H9 (cell line): ENCODE data around the gene GPC6. TPM values are rescaled to one million over a fixed set of nuclear protein-coding genes. Genes with fewer than 3 reads are reported as not detected.

Source experiments
- DNase-seq: peaks from one replicate; pipeline ENCODE4 v3.0.0-alpha.2; 2017
- H2AFZ ChIP-seq: one replicate; pipeline ENCODE4 v1.6.1; 2013; ENCODE audit warnings: mild to moderate bottlenecking, low read length, control low read depth, moderate library complexity
- H2AK5ac ChIP-seq: 2 replicates; pipeline ENCODE4 v1.6.1; 2013; ENCODE audit warnings: low read length, control low read depth, mixed read lengths; ENCODE audit not compliant: insufficient read length
- H2BK120ac ChIP-seq: one replicate; pipeline ENCODE4 v1.6.1; 2013; ENCODE audit warnings: low read depth, mild to moderate bottlenecking, low read length, control low read depth, inconsistent platforms; ENCODE audit not compliant: poor library complexity, severe bottlenecking
- H2BK12ac ChIP-seq: 2 replicates; pipeline ENCODE4 v1.6.1; 2013; ENCODE audit warnings: low read length, control low read depth, mixed read lengths, low read depth; ENCODE audit not compliant: insufficient read length
- H2BK15ac ChIP-seq: 2 replicates; pipeline ENCODE4 v1.6.1; 2013; ENCODE audit warnings: low read depth, low read length, control low read depth
- H2BK20ac ChIP-seq: one replicate; pipeline ENCODE4 v1.6.1; 2013; ENCODE audit warnings: low read depth, mild to moderate bottlenecking, low read length, control low read depth, inconsistent platforms; ENCODE audit not compliant: poor library complexity, severe bottlenecking
- H2BK5ac ChIP-seq: 2 replicates; pipeline ENCODE4 v1.6.1; 2013; ENCODE audit warnings: low read length, control low read depth, mixed read lengths; ENCODE audit not compliant: insufficient read length
- H3K14ac ChIP-seq: 2 replicates; pipeline ENCODE4 v1.6.1; 2013; ENCODE audit warnings: low read length, control low read depth; ENCODE audit not compliant: insufficient read depth
- H3K18ac ChIP-seq: 2 replicates; pipeline ENCODE4 v1.6.1; 2013; ENCODE audit warnings: low read depth, mild to moderate bottlenecking, mixed read lengths, low read length, control low read depth; ENCODE audit not compliant: insufficient read length
- H3K23ac ChIP-seq: 2 replicates; pipeline ENCODE4 v1.6.1; 2013; ENCODE audit warnings: low read length, control low read depth, mixed read lengths, low read depth; ENCODE audit not compliant: insufficient read length
- H3K23me2 ChIP-seq: 2 replicates; pipeline ENCODE4 v1.6.1; 2013; ENCODE audit warnings: low read depth, mild to moderate bottlenecking, mixed read lengths, low read length, control low read depth; ENCODE audit not compliant: insufficient read length, poor library complexity, severe bottlenecking
- H3K27ac ChIP-seq: 2 replicates; pipeline ENCODE4 v1.5.1; 2013; ENCODE audit warnings: low read length, control low read depth, mixed read lengths, low read depth; ENCODE audit not compliant: insufficient read length
- H3K27me3 ChIP-seq: 2 replicates; pipeline ENCODE4 v1.6.1; 2013; ENCODE audit warnings: low read length, control low read depth, inconsistent platforms; ENCODE audit not compliant: insufficient read depth
- H3K4ac ChIP-seq: 2 replicates; pipeline ENCODE4 v1.6.1; 2013; ENCODE audit warnings: low read depth, mild to moderate bottlenecking, control low read depth, inconsistent platforms, low read length, moderate library complexity
- H3K4me1 ChIP-seq: 2 replicates; pipeline ENCODE4 v1.6.1; 2013; ENCODE audit warnings: low read length, control low read depth, inconsistent platforms; ENCODE audit not compliant: insufficient read depth
- H3K4me2 ChIP-seq: 2 replicates; pipeline ENCODE4 v1.6.1; 2013; ENCODE audit warnings: low read length, control low read depth, mixed read lengths; ENCODE audit not compliant: insufficient read length, insufficient read depth
- H3K56ac ChIP-seq: 2 replicates; pipeline ENCODE4 v1.6.1; 2013; ENCODE audit warnings: low read depth, mild to moderate bottlenecking, mixed read lengths, low read length, control low read depth; ENCODE audit not compliant: insufficient read length
- H3K79me1 ChIP-seq: 2 replicates; pipeline ENCODE4 v1.6.1; 2013; ENCODE audit warnings: low read depth, mild to moderate bottlenecking, moderate library complexity, low read length, control low read depth, inconsistent platforms; ENCODE audit not compliant: insufficient read depth, poor library complexity, severe bottlenecking
- H3K79me2 ChIP-seq: 2 replicates; pipeline ENCODE4 v1.6.1; 2013; ENCODE audit warnings: low read length, control low read depth, inconsistent platforms; ENCODE audit not compliant: insufficient read depth
- H3K9ac ChIP-seq: 2 replicates; pipeline ENCODE4 v1.6.1; 2013; ENCODE audit warnings: low read length, control low read depth, mixed read lengths; ENCODE audit not compliant: insufficient read length; ENCODE audit errors: extremely low read depth
- H3K9me3 ChIP-seq: one replicate; pipeline ENCODE4 v1.6.1; 2013; ENCODE audit warnings: low read depth, low read length, inconsistent platforms; ENCODE audit not compliant: control insufficient read depth
- H3T11ph ChIP-seq: one replicate; pipeline ENCODE4 v1.6.1; 2013; ENCODE audit warnings: mild to moderate bottlenecking, low read length, control low read depth, inconsistent platforms
- H4K20me1 ChIP-seq: one replicate; pipeline ENCODE4 v1.6.1; 2013; ENCODE audit not compliant: control insufficient read depth, insufficient read length, insufficient read depth
- H4K5ac ChIP-seq: 2 replicates; pipeline ENCODE4 v1.6.1; 2013; ENCODE audit warnings: low read depth, mild to moderate bottlenecking, mixed read lengths, low read length, control low read depth; ENCODE audit not compliant: insufficient read length
- H4K8ac ChIP-seq: replicated peaks from 2 replicates; pipeline ENCODE4 v1.6.1; 2013; ENCODE audit warnings: low read length, control low read depth, mixed read lengths, low read depth; ENCODE audit not compliant: insufficient read length
- H4K91ac ChIP-seq: 2 replicates; pipeline ENCODE4 v1.6.1; 2013; ENCODE audit warnings: low read depth, mild to moderate bottlenecking, moderate library complexity, mixed read lengths, low read length, control low read depth; ENCODE audit not compliant: insufficient read length
- H3K27ac Mint-ChIP-seq, 3 experiments: 2 replicates in 2 of 3; 3 replicates in 1 of 3; pipeline ENCODE4 v1.8.0; 2020 to 2021; ENCODE audit warnings: mixed read lengths in 3 of 3, mild to moderate bottlenecking in 1 of 3, moderate library complexity in 1 of 3
- H3K27me3 Mint-ChIP-seq: 2 replicates; pipeline ENCODE4 v1.8.0; 2021; ENCODE audit warnings: low read depth, mild to moderate bottlenecking, moderate library complexity, mixed read lengths
- H3K36me3 Mint-ChIP-seq, 3 experiments: 2 replicates in 2 of 3; 3 replicates in 1 of 3; pipeline ENCODE4 v1.8.0; 2020 to 2021; ENCODE audit warnings: low read depth in 3 of 3, mixed read lengths in 3 of 3; ENCODE audit not compliant: insufficient read depth in 1 of 3
- H3K4me1 Mint-ChIP-seq, 2 experiments: 2 replicates each; pipeline ENCODE4 v1.8.0; 2020; ENCODE audit warnings: mixed read lengths in 2 of 2
- H3K4me3 Mint-ChIP-seq, 2 experiments: 2 replicates in 1 of 2; 3 replicates in 1 of 2; pipeline ENCODE4 v1.8.0; 2020 to 2021; ENCODE audit warnings: mild to moderate bottlenecking in 2 of 2, mixed read lengths in 2 of 2, moderate library complexity in 1 of 2
- H3K9me3 Mint-ChIP-seq, 2 experiments: 2 replicates in 1 of 2; 3 replicates in 1 of 2; pipeline ENCODE4 v1.8.0; 2020; ENCODE audit warnings: mild to moderate bottlenecking in 2 of 2, mixed read lengths in 2 of 2, moderate library complexity in 1 of 2
- WGBS: extraction: QIAGEN DNeasy Blood & Tissue Kit; methylation state at CpG from one replicate; pipeline ENCODE4 v1.1.7; 2013; ENCODE audit warnings: missing lambda C conversion rate, low lambda C conversion rate, mixed read lengths; ENCODE audit not compliant: insufficient read length; ENCODE audit errors: extremely low coverage; 5-methylcytosine and 5-hydroxymethylcytosine counted together
- total RNA-seq: library from RNA; stranded (reverse); gene quantifications from 2 replicates; pipeline ENCODE4 v1.2.1, GENCODE V29; 2021
- TF ChIP-seq, protein P1 (sequence below): fragments of 200-600 bp; sonication (generic); conservative IDR thresholded peaks from 3 replicates; pipeline ENCODE4 v1.8.0; 2021; ENCODE audit warnings: antibody characterized with exemption, mild to moderate bottlenecking

The GPC6 gene
- total RNA-seq, 1 experiment from 2014 or later, result 15.6 TPM

DNA sequence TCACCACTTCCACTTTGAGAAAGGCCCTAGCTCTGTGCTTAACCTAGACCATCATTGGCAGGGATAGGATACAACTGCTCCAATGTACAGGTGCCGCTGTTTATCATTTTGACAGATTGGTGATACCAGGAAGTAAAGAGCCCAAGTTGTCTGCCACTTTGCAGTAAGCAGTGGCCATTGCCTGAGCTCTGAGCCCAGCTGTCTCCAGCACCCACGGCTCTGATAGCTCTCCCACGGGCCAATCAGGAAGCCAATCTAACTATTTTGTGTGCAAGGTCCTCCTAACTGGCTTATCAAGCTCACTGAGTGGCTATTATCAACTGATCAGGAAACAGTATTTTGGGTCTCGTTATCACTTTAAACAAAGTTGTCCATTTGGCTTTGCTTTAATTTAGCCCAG is 1071.7 kb downstream of the GPC6 start:
- WGBS, result no CpG with 5 or more reads among the region's 4 CpGs
- H4K8ac ChIP-seq, result no peak overlapping the region

More for the DNA sequence above, 1071.7 kb downstream of the GPC6 start:
- H3K14ac ChIP-seq, result no peak overlapping the region
- TF ChIP-seq, protein P1, sequence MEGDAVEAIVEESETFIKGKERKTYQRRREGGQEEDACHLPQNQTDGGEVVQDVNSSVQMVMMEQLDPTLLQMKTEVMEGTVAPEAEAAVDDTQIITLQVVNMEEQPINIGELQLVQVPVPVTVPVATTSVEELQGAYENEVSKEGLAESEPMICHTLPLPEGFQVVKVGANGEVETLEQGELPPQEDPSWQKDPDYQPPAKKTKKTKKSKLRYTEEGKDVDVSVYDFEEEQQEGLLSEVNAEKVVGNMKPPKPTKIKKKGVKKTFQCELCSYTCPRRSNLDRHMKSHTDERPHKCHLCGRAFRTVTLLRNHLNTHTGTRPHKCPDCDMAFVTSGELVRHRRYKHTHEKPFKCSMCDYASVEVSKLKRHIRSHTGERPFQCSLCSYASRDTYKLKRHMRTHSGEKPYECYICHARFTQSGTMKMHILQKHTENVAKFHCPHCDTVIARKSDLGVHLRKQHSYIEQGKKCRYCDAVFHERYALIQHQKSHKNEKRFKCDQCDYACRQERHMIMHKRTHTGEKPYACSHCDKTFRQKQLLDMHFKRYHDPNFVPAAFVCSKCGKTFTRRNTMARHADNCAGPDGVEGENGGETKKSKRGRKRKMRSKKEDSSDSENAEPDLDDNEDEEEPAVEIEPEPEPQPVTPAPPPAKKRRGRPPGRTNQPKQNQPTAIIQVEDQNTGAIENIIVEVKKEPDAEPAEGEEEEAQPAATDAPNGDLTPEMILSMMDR, result no peak
- H2AK5ac ChIP-seq, result no peak overlapping the region
- H3K23ac ChIP-seq, result no peak overlapping the region
- no peaks in the 10 kb centered on the region for H3K79me1 ChIP-seq
- no peak overlapping the region for H2BK120ac ChIP-seq
- no peak overlapping the region for H3K27ac Mint-ChIP-seq
- H3K79me2 ChIP-seq, result no peaks in the 10 kb centered on the region
- no peak overlapping the region for H2BK15ac ChIP-seq
- H3K4me2 ChIP-seq, result no peak overlapping the region
- H2BK12ac ChIP-seq, result no peak overlapping the region
- no peaks in the 10 kb centered on the region for H3K9me3 Mint-ChIP-seq
- H3K56ac ChIP-seq, result no peak overlapping the region
- H2BK20ac ChIP-seq, result no peak overlapping the region
- no peaks in the 10 kb centered on the region for H4K20me1 ChIP-seq
- H2BK5ac ChIP-seq, result no peak overlapping the region
- no peaks in the 10 kb centered on the region for H3K36me3 Mint-ChIP-seq
- peaks cover 9 to 17% of the 10 kb centered on the region in 2 experiments for H3K4me1 Mint-ChIP-seq
- H3K27me3 ChIP-seq, result no peaks in the 10 kb centered on the region
- no peak overlapping the region for H4K91ac ChIP-seq
- H3K18ac ChIP-seq, result no peak overlapping the region
- no peak overlapping the region for H3K4ac ChIP-seq
- no peak overlapping the region for H3T11ph ChIP-seq
- H4K5ac ChIP-seq, result no peak overlapping the region
- no peaks in the 10 kb centered on the region for H3K23me2 ChIP-seq
- no peaks in the 10 kb centered on the region for H3K27me3 Mint-ChIP-seq
- DNase-seq, result no peak
- no peaks in the 10 kb centered on the region for H3K9me3 ChIP-seq
- no peak overlapping the region for H2AFZ ChIP-seq
- H3K4me3 Mint-ChIP-seq, result no peak overlapping the region
- H3K4me1 ChIP-seq, result no peaks in the 10 kb centered on the region
- H3K9ac ChIP-seq, result no peak overlapping the region
- H3K27ac ChIP-seq, result no peak overlapping the region
